GM13977 (cell line): ENCODE results near the gene DOC2B.

Experiments used
- DNase-seq: peaks from one replicate; pipeline ENCODE4 v3.0.0; 2012; ENCODE audit warnings: low spot score
- CTCF ChIP-seq: IDR thresholded peaks from 2 replicates; pipeline ENCODE4 v1.5.1; 2012; ENCODE audit warnings: mild to moderate bottlenecking, control low read depth; ENCODE audit not compliant: insufficient read depth; ENCODE audit errors: extremely low read depth, missing control alignments
- in situ Hi-C: fragments of 300-500 bp; cut with MboI; formaldehyde crosslinking; loops from one replicate; pipeline ENCODE4 v1.12.0; 2022; ENCODE audit warnings: low sequenced_read_pairs, low pct_unique_long_range_greater_than_20kb, mixed read lengths, inconsistent platforms; ENCODE audit not compliant: unreplicated experiment

The DOC2B gene

GRCh38 chr17:197352-197751 lies 15.9 kb upstream of the DOC2B start:
- no peak for TF ChIP-seq CTCF
- in situ Hi-C loops: no loop called here

GRCh38 chr17:194828-195602 lies 13.6 kb upstream of the DOC2B start:
- no peak for TF ChIP-seq CTCF
- in situ Hi-C loops: no loop called here

More at GRCh38 chr17:197352-197751, 15.9 kb upstream of the DOC2B start:
- DNase-seq: no peak

GRCh38 chr17:193841-194806 lies 12.7 kb upstream of the DOC2B start:
- TF ChIP-seq CTCF: no peak
- in situ Hi-C loops: no loop called here
- DNase-seq: no peak

More at GRCh38 chr17:194828-195602, 13.6 kb upstream of the DOC2B start:
- no peak for DNase-seq

- no peak for DNase-seq
- TF ChIP-seq CTCF: no peak
- in situ Hi-C loops: no loop called here
Measured at GRCh38 chr17:193426-193810, 12.0 kb upstream of the DOC2B start.

- in situ Hi-C loops: no loop called here
- no peak for TF ChIP-seq CTCF
- no peak for DNase-seq
Measured at GRCh38 chr17:192666-193425, 11.4 kb upstream of the DOC2B start.

- no peak for TF ChIP-seq CTCF
- DNase-seq: no peak
- in situ Hi-C loops: no loop called here
Measured at GRCh38 chr17:189444-189843, 8.0 kb upstream of the DOC2B start.
